IPS-18c (cell line): Measurements from ENCODE around the gene NDUFA11.
A peak's percentile ranks its signal among the peaks of the same experiment; 100 is the strongest.

Experiments used
- H3K4me3 ChIP-seq: 2 replicates; pipeline ENCODE4 v1.7.0; 2013; ENCODE audit warnings: low read depth, mild to moderate bottlenecking, low read length, moderate library complexity; ENCODE audit not compliant: insufficient read depth
- H3K9me3 ChIP-seq: one replicate; pipeline ENCODE4 v1.6.1; 2013; ENCODE audit warnings: mild to moderate bottlenecking, low read length, moderate library complexity; ENCODE audit not compliant: control insufficient read depth, insufficient read depth

Gene NDUFA11

GRCh38 chr19:5903624-5904351, at the start of gene NDUFA11:
Gene NDUFA11, minus strand, starts transcription at chr19:5903790. Its CDS starts 82 bp downstream, at chr19:5903708.
- Histone ChIP-seq H3K9me3 (no peaks in the 10 kb centered on the region), H3K4me3 (peak within 1 kb of the TSS; percentile 99)

- H3K9me3 ChIP-seq, result no peaks in the 10 kb centered on the region
- H3K4me3 ChIP-seq, result no peak overlapping the region
These were observed 49.5 kb upstream of the NDUFA11 start for GRCh38 chr19:5953030-5953589.

- Histone ChIP-seq H3K9me3 (no peaks in the 10 kb centered on the region), H3K4me3 (no peak overlapping the region)
These were observed 48.8 kb upstream of the NDUFA11 start for GRCh38 chr19:5952193-5953029.

- H3K4me3 ChIP-seq, result no peak overlapping the region
These were observed 47.8 kb upstream of the NDUFA11 start for GRCh38 chr19:5951338-5951861.

GRCh38 chr19:5950741-5951140, 47.2 kb upstream of the NDUFA11 start:
- H3K9me3 ChIP-seq, result no peaks in the 10 kb centered on the region
- no peak overlapping the region for H3K4me3 ChIP-seq

More at GRCh38 chr19:5951338-5951861, 47.8 kb upstream of the NDUFA11 start:
- no peaks in the 10 kb centered on the region for H3K9me3 ChIP-seq

- Histone ChIP-seq H3K9me3 (no peaks in the 10 kb centered on the region), H3K4me3 (no peak overlapping the region)
These were observed 46.3 kb upstream of the NDUFA11 start for GRCh38 chr19:5949792-5950305.

- no peak overlapping the region; the same call in 1 of the 2 replicates for H3K4me3 ChIP-seq
- H3K9me3 ChIP-seq, result peaks cover 3% of the 10 kb centered on the region
These were observed 45.4 kb upstream of the NDUFA11 start for GRCh38 chr19:5948752-5949564.

- H3K4me3 ChIP-seq, result no peak overlapping the region
These were observed 43.8 kb upstream of the NDUFA11 start for GRCh38 chr19:5947435-5947834.

GRCh38 chr19:5943623-5944022, 40.0 kb upstream of the NDUFA11 start:
- H3K9me3 ChIP-seq, result peaks cover 3% of the 10 kb centered on the region
- no peak overlapping the region for H3K4me3 ChIP-seq

More at GRCh38 chr19:5947435-5947834, 43.8 kb upstream of the NDUFA11 start:
- peaks cover 3% of the 10 kb centered on the region for H3K9me3 ChIP-seq

- H3K9me3 ChIP-seq, result peaks cover 3% of the 10 kb centered on the region
- H3K4me3 ChIP-seq, result no peak overlapping the region
These were observed 39.5 kb upstream of the NDUFA11 start for GRCh38 chr19:5943045-5943444.

GRCh38 chr19:5941673-5942072, 38.1 kb upstream of the NDUFA11 start:
- H3K4me3 ChIP-seq, result no peak overlapping the region
- peaks cover 3% of the 10 kb centered on the region for H3K9me3 ChIP-seq

GRCh38 chr19:5940260-5941208, 36.9 kb upstream of the NDUFA11 start:
- peaks cover 3% of the 10 kb centered on the region for H3K9me3 ChIP-seq
- no peak overlapping the region for H3K4me3 ChIP-seq

GRCh38 chr19:5937550-5937949, 34.0 kb upstream of the NDUFA11 start:
- Histone ChIP-seq H3K9me3 (no peaks in the 10 kb centered on the region), H3K4me3 (no peak overlapping the region)

GRCh38 chr19:5936292-5936592, 32.7 kb upstream of the NDUFA11 start:
- H3K9me3 ChIP-seq, result no peaks in the 10 kb centered on the region
- H3K4me3 ChIP-seq, result no peak overlapping the region

- Histone ChIP-seq H3K4me3 (no peak overlapping the region), H3K9me3 (no peaks in the 10 kb centered on the region)
These were observed 32.1 kb upstream of the NDUFA11 start for GRCh38 chr19:5935473-5936291.
